GM12864 (cell line): ENCODE data around the gene FBLN1.

ENCODE experiments used
- DNase-seq: peaks from one replicate; pipeline ENCODE4 v3.0.0-alpha.2; 2011; ENCODE audit warnings: low read depth
- H3K4me3 ChIP-seq: 2 replicates; pipeline ENCODE4 v1.5.1; 2011; ENCODE audit warnings: mild to moderate bottlenecking, low read depth, low read length, control low read depth
- CTCF ChIP-seq: IDR thresholded peaks from 2 replicates; pipeline ENCODE4 v1.5.1; 2011; ENCODE audit warnings: low read depth, mild to moderate bottlenecking, moderate library complexity, low read length, control low read depth, inconsistent platforms; ENCODE audit errors: missing control alignments

Gene FBLN1

DNA sequence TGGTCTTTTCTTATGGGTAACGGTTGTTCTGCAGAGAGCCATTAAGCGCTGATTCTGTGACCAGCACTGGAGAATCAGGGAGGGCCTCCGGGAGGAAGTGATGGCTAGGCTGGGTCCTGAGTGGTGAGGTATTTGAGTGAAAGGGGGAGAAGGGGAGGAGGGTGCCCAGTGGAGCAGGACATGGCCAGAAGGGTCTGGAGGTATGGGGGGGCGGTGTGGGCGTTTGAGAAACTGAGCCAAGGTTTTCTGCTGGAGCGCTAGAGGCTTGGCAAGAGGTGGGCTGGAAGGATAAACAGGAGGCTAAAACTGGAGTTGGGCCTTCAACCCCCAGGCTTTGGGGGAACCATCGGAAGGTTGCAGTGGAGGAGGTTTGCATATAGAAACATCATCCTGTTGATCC is 72.5 kb downstream of the FBLN1 start:
- TF ChIP-seq CTCF = no peak
- no peak overlapping the region for H3K4me3 ChIP-seq
- no peak for DNase-seq

DNA sequence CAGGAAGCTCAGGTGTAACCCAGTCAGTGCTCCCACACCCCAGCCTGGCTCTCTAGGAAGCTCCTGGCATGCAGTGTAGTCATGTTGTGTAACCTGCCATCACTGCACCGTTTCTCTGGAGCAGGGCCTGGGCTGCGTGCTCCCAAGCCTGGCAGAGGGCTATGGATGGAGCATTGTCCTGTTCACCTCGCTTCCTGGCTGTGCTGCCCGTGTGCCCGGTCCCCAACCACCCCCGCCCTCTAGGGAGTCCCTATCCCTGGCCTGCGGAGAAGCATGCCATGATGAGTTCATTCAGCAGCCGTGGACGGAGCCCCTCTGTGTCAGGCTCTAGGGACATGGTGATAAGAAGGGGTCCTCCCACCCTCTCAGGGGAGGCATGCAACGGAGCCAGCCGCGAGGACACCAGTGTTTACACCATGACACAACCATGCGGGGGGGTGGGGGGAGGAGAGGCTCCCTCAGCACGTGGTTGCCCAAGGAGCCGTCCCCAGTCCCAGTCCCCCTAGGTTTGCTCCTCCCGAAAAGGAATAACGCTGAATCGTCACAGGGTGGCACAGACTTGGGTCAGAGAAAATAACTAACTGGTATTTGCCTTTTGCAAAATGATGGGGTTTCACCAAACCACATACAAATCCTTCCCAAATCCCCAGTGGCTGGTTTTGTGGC is 73.1 kb downstream of the FBLN1 start:
- no peak overlapping the region for H3K4me3 ChIP-seq

GRCh38 chr22:45576273-45576625 is 73.6 kb downstream of the FBLN1 start:
- DNase-seq = no peak
- TF ChIP-seq CTCF = no peak
- no peak overlapping the region for H3K4me3 ChIP-seq

More for the DNA sequence above, 73.1 kb downstream of the FBLN1 start:
- TF ChIP-seq CTCF = no peak
- no peak for DNase-seq

- DNase-seq = no peak
- no peak overlapping the region for H3K4me3 ChIP-seq
- TF ChIP-seq CTCF = no peak
Measured at GRCh38 chr22:45576730-45577464, 74.2 kb downstream of the FBLN1 start.

GRCh38 chr22:45577746-45578523 is 75.3 kb downstream of the FBLN1 start:
- peak; percentile 96 for TF ChIP-seq CTCF
- DNase-seq = peak; percentile 34
- H3K4me3 ChIP-seq = no peak overlapping the region

- no peak for DNase-seq
- no peak overlapping the region for H3K4me3 ChIP-seq
- TF ChIP-seq CTCF = no peak
Measured at GRCh38 chr22:45578524-45579147, 76.0 kb downstream of the FBLN1 start.
